HG02840 (cell line): ENCODE data around the gene COL5A2.

Source experiments
- ATAC-seq: cut with Tn5 transposase; IDR thresholded peaks from one replicate; pipeline ENCODE4 v1.9.1; 2021; ENCODE audit warnings: mild to moderate bottlenecking, moderate library complexity, moderate number of reproducible peaks; ENCODE audit not compliant: unreplicated experiment, low FRiP score

Gene COL5A2

GRCh38 chr2:189181706-189182105, 2.1 kb upstream of the COL5A2 start:
- ATAC-seq = no peak

DNA sequence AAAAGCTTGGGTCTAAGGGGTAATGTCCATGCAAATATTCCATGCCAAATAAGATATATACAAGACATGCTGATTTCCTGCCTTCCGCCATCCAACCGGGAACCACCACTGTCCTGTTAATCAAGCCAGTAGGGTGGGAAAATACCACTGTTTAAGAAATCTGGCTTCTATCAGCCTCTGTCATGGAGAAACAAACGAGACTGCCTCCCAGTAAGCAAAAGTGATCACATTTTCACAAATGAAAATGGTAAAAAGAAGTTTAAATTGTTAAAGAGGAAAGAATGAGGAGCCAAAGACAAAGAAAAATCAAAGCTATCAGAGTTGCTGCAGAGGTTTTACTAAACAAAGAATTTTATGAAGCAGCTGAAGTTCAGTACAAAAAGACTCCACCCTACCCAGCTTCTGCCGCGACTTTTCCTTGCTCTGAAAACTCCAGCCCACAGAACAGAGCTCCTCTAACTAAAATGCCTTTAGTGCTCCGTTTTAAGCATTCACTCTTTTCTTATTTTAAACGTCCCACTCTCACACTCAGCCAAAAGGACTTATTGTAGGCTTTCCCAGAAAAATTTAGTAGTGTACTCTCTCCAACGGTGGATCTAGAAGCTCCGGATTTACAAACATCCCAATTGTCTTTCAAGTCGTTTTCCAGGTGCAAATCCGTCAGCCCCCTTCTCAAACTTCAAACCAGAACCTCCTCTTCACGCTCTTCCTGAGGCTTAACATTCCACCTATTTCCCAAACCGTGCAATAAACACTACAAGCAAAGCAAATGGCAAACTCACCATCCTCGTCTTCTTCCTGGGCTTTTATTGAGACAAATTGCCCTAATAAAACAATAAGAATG, 613 bp downstream of the COL5A2 start:
- ATAC-seq = no peak

DNA sequence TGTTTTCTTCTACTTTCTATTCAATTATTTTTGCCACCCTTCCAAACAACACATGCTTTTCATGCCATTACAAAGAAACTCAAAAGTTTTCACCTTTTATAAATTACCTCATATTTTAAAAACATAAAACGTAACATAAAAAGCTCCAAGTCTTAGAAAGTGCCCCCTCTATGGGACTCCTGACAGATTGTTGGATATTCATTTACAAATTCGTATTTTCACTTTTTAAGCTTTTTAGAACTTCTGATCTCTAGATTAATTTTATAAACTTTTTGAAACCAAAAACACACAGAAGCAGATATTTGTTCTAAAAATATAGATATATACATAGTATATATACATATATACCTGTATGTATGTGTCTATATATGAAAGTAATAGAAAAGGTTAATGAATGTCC, 1.5 kb downstream of the COL5A2 start:
- ATAC-seq = no peak

- no peak for ATAC-seq
Measured at GRCh38 chr2:189177251-189177840, 2.2 kb downstream of the COL5A2 start.

DNA sequence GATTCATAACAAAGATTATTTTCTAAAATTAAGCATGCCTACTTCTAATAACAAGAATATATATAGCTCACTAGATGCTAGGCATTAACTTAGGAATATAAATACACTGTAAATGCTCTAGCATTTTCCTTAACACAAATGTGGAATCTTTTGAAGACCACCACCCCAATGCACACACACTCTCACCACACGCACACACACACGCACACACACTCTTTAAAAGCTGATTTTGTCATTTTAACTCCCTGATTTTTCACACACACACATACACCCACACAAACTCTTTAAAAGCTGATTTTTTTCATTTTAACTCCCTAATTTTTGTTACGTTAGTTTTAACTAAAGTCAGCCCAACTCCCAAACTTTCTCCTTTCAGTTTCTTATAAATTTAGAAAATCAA, 3.0 kb downstream of the COL5A2 start:
- ATAC-seq = no peak

GRCh38 chr2:189175869-189176433, 3.6 kb downstream of the COL5A2 start:
- ATAC-seq = no peak

- ATAC-seq = no peak
Measured at GRCh38 chr2:189171956-189172609, 7.5 kb downstream of the COL5A2 start.

DNA sequence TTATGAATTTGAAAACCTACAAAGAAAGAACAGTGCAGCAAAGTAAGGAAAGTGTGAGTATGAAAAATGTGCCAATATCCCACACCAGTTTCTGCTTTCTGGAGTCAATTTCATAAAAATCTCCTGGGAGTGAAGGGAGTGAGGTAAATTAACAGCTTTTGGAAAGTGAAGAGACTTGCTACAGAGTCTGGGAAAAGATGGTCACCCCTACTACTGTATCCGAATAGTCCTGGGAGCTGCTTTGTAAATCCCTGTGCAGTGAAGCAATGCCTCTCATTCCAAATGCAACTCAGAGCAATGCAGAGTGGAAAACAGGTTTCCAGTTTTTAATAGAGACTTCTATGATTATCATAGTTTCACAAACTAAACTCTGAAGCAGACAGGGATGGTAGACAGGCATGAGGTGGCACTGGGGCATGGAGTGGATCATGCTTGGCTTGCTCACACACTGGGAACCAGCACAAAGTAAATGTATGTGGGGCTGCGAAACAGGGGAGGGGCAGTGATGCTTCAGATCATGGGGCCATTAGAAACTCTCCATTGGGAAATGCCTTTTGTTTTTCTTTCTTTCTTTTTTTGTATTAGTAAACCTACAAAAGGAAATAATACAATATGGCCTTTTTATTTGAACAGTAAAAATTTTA, 10.6 kb downstream of the COL5A2 start:
- ATAC-seq = no peak

DNA sequence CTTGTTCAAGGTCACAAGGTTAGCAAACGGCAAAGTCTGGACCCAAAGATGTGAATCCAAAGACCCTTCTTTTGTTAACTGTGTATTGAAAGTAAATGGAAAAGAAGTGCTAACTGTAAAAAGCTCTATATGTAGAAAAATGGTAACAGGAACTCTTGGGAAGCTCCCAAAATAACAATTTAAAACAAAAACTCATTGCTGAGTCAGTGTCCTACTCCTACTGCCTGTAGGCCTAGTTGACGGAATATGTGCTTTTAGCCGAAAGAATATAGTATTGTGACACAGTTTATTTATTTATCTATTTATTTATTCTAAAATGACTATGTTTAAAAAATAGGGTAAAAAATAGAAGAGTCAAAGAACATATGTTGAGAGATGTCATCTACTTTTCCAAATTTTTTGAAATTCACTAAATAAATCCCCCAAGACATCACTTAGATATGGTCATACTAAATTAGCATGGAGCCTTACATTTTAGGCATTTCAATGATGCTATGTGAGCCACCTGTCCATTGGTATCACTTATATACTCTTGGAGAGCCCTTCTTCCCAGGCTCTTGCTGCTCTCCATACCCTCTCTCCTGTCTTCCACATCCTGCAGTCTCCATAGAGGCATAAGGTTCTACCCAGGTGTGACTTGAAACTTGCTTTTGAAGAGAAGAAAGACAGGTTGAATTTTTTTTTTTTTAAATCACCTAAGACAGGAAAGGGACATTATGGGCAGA, 13.7 kb downstream of the COL5A2 start:
- ATAC-seq = no peak

- no peak for ATAC-seq
Measured at GRCh38 chr2:189164746-189165145, 14.8 kb downstream of the COL5A2 start.

GRCh38 chr2:189163889-189164288, 15.7 kb downstream of the COL5A2 start:
- ATAC-seq = no peak

DNA sequence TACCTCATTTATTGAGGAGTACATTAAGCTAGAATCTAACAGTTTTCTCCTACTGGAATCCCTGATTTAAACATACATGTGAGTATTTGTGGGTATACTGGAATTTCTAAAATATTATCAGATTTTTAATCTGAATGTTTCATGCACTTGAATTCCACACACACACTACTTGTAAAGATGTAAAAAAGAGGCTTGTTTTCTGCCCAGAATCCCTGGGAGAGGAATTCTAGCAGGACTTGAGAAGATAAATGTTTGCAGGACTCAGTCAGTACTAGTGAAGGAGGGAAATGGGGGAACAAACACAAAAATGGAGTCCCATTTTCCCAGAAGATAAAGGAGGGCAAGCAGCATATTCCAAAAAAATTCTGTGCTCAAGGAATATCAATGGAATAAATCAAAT, 17.0 kb downstream of the COL5A2 start:
- ATAC-seq = no peak

GRCh38 chr2:189161894-189162293, 17.7 kb downstream of the COL5A2 start:
- no peak for ATAC-seq

DNA sequence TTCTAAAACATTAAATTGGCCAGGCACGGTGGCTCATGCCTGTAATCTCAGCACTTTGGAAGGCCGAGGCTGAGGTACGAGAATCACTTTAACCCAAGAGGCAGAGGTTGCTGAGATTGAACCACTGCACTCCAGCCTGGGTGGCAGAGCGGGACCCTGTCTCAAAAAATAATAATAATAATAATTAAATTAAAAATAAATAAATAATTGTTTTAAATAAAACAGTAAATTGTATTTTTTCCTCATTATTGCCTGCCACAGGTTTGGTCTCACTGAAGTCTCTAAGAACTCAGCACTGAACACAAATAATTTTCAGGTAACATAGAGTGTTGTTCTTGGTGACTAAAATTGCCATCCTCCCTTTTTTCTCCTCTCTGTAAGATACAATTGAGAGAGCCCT, 19.8 kb downstream of the COL5A2 start:
- no peak for ATAC-seq

GRCh38 chr2:189159273-189159672, 20.3 kb downstream of the COL5A2 start:
- no peak for ATAC-seq

GRCh38 chr2:189157939-189158338, 21.6 kb downstream of the COL5A2 start:
- ATAC-seq = no peak

DNA sequence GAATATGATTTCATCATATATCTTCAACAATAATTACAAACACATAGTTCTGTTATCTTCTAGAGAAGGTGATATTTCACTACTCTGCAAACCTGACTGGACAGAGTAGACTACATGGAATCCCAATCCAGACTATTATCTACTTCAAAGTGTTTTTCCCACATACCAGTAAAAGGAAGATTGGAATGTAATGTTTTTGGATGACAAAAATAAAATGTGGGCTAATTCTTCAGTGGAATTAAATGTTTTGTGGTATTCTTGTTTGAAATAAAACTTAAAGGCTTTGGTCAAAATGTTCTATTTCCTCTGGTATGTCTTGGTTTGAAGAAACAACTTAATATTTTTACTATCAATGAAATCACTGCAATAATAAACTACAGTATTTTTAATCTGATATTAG, 22.1 kb downstream of the COL5A2 start:
- no peak for ATAC-seq

GRCh38 chr2:189155795-189156194, 23.8 kb downstream of the COL5A2 start:
- ATAC-seq = no peak

DNA sequence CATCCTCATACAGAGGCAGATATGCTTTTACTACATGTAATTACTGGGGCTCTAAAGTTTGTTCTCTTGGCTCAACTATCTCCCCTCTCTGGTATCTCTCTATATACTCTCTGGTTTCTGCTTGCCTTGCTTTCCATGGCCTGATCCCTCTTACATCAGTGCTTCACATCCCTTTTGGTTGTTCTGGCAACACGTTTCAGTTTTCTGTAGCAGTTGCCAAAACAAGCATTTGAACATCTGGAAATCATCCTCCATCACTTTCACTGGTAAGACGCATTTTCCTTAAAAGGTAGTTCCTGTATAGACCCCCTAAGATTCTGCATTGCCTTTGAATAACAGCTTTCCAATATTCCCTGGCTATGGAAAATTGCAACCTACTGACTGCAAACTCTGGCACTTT, 25.9 kb downstream of the COL5A2 start:
- ATAC-seq = no peak

- no peak for ATAC-seq
Measured at GRCh38 chr2:189152483-189152882, 27.1 kb downstream of the COL5A2 start.
